Activated naive CD4-positive, alpha-beta T cell treated with anti-CD3 and anti-CD28 coated beads, Interleukin-2, amount 10 ng/mL, durations not matched to agents 7 days and 5 days (primary cell): Measurements from ENCODE around the gene PRR33.

Experiments used
- CTCF ChIA-PET: fragments of 350-600 bp; sonication (Branson Sonifier 250); formaldehyde crosslinking; loops from one replicate; lab custom pipeline; 2021; ENCODE audit warnings: antibody characterized with exemption; lab: Charles Lee
- DNase-seq: peaks from one replicate; pipeline ENCODE4 v3.0.0-alpha.2; 2020
- H3K27ac Mint-ChIP-seq: one replicate; pipeline ENCODE4 v1.8.0; 2021; ENCODE audit warnings: mild to moderate bottlenecking, moderate library complexity, mixed read lengths
- H3K27me3 Mint-ChIP-seq: one replicate; pipeline ENCODE4 v1.8.0; 2021; ENCODE audit warnings: mild to moderate bottlenecking, mixed read lengths
- H3K36me3 Mint-ChIP-seq: one replicate; pipeline ENCODE4 v1.8.0; 2021; ENCODE audit warnings: mixed read lengths
- H3K4me1 Mint-ChIP-seq: one replicate; pipeline ENCODE4 v1.8.0; 2021; ENCODE audit warnings: mixed read lengths
- H3K4me3 Mint-ChIP-seq: one replicate; pipeline ENCODE4 v1.8.0; 2021; ENCODE audit warnings: mild to moderate bottlenecking, moderate library complexity, mixed read lengths
- H3K9me3 Mint-ChIP-seq: one replicate; pipeline ENCODE4 v1.8.0; 2021; ENCODE audit warnings: mixed read lengths

The PRR33 gene

DNA sequence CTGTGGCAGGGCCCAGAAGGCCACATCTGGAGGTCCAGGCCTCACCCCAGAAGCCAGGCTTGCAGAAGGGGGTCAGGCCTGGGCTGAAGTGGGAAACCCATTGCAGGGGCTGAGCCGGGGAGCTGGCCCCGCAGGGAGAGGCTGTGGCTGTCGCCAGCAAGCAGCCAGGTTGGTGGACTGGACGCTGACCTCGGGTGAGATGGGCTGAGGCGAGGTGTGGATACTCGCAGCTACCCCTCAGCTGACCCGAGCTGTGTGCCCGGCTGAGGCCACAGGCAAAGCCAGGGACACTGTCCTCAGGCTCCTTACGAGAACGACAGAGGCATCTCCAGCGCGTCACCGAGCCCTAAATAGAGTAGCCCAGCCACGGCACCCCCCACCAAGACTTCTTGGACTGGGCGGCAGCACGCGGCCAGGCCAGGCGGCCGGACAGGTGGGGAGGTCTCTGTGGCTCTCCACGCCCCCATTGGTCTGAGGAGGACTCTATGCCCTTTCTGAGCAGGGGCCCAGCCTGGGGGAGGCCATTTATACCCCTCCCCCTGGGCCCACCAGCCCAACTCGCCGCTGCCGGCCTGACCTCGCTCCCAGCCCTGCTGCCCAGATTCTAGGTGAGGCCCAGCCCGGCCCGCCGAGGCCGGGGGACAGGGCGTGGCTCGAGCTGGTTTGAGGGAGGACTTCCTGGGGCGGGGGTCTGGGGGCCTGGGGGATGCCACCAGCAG, 53.1 kb downstream of the PRR33 start, which contains the start of gene TNNI2:
Gene TNNI2 (plus strand): TSS at position 556 of the 719 bp plus-strand sequence. CDS start 716 bp downstream, outside the sequence.
- no peak within 1 kb of the TSS for H3K27ac Mint-ChIP-seq
- H3K4me3 Mint-ChIP-seq, result no peak within 1 kb of the TSS
- CTCF ChIA-PET, result interaction anchor here (1.3 to 1.7 kb wide), 4 partner anchors 11 to 313 kb away, joined by 3 to 7 read pairs (median 6); no protein-coding TSS in a partner anchor
- peaks cover 36% of the 10 kb centered on the region for H3K27me3 Mint-ChIP-seq
- H3K36me3 Mint-ChIP-seq, result no peaks in the 10 kb centered on the region
- peaks cover 17% of the 10 kb centered on the region for H3K4me1 Mint-ChIP-seq
- DNase-seq, result no peak
- H3K9me3 Mint-ChIP-seq, result no peaks in the 10 kb centered on the region
